ENCODE measurements around the gene TBC1D10B.

- TF ChIP-seq, protein P1, sequence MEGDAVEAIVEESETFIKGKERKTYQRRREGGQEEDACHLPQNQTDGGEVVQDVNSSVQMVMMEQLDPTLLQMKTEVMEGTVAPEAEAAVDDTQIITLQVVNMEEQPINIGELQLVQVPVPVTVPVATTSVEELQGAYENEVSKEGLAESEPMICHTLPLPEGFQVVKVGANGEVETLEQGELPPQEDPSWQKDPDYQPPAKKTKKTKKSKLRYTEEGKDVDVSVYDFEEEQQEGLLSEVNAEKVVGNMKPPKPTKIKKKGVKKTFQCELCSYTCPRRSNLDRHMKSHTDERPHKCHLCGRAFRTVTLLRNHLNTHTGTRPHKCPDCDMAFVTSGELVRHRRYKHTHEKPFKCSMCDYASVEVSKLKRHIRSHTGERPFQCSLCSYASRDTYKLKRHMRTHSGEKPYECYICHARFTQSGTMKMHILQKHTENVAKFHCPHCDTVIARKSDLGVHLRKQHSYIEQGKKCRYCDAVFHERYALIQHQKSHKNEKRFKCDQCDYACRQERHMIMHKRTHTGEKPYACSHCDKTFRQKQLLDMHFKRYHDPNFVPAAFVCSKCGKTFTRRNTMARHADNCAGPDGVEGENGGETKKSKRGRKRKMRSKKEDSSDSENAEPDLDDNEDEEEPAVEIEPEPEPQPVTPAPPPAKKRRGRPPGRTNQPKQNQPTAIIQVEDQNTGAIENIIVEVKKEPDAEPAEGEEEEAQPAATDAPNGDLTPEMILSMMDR (conservative IDR thresholded peaks at IDR 0.05; ENCODE audit: low read depth, low read length) = no peak
- no peak for TF ChIP-seq EZH2 (IDR thresholded peaks at IDR 0.05; ENCODE audit: low read length, unreplicated experiment)
- TF ChIP-seq EZH2phosphoT487 (IDR thresholded peaks at IDR 0.05; ENCODE audit: borderline replicate concordance, low read length) = no peak
Observed at GRCh38 chr16:30382111-30382881, 12.0 kb upstream of the TBC1D10B start, which contains the start of gene SEPTIN1.

Measured in PC-3 (cell line).